Measurements from ENCODE around the gene EFR3B.

DNA sequence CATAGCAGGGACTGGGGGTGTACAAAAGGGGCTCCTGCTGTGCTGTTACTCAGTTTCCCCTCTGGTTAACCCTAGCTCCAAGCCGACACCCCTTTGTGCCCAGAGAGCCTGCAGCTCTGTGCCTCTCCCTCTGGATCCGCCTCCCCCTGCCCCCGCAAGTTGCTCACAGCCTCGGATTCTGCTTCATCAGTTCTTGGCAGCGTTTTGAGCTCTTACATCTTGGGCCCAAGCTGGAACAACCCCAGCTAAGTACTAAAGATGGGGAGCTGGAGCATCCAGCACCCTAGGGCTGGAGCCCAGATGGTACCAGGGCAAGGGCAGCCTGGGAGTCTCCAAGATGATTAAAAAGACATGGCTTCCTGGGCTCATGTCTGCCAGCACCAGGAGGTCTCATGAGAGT, 85.8 kb downstream of the EFR3B start:
- TF ChIP-seq, protein P1, sequence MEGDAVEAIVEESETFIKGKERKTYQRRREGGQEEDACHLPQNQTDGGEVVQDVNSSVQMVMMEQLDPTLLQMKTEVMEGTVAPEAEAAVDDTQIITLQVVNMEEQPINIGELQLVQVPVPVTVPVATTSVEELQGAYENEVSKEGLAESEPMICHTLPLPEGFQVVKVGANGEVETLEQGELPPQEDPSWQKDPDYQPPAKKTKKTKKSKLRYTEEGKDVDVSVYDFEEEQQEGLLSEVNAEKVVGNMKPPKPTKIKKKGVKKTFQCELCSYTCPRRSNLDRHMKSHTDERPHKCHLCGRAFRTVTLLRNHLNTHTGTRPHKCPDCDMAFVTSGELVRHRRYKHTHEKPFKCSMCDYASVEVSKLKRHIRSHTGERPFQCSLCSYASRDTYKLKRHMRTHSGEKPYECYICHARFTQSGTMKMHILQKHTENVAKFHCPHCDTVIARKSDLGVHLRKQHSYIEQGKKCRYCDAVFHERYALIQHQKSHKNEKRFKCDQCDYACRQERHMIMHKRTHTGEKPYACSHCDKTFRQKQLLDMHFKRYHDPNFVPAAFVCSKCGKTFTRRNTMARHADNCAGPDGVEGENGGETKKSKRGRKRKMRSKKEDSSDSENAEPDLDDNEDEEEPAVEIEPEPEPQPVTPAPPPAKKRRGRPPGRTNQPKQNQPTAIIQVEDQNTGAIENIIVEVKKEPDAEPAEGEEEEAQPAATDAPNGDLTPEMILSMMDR (IDR thresholded peaks at IDR 0.05): no peak
- no peak for TF ChIP-seq POLR2A (IDR thresholded peaks at IDR 0.05)
